Activated T-helper 2 cell treated with anti-CD3 and anti-CD28 coated beads, Interferon-gamma antibody, Interleukin-2, Interleukin-4, amounts not matched to agents 10 μg/mL and 5 μg/mL and 100 μg/mL, durations not matched to agents 14 hours and 24 hours and 36 hours (primary cell): ENCODE measurements around the gene CACFD1. TPM values are rescaled to one million over a fixed set of nuclear protein-coding genes. Genes with fewer than 3 reads are reported as not detected.

ENCODE experiments used
- DNase-seq: peaks from one replicate; pipeline ENCODE4 v3.0.0; 2021; ENCODE audit warnings: low spot score
- H3K27ac Mint-ChIP-seq: one replicate; pipeline ENCODE4 v1.8.0; 2021; ENCODE audit warnings: mixed read lengths
- H3K27me3 Mint-ChIP-seq: one replicate; pipeline ENCODE4 v1.8.0; 2021; ENCODE audit warnings: low read depth, mixed read lengths
- H3K36me3 Mint-ChIP-seq: one replicate; pipeline ENCODE4 v1.8.0; 2021; ENCODE audit warnings: low read depth, mixed read lengths
- H3K4me1 Mint-ChIP-seq: one replicate; pipeline ENCODE4 v1.8.0; 2021; ENCODE audit warnings: low read depth, mixed read lengths
- H3K4me3 Mint-ChIP-seq: one replicate; pipeline ENCODE4 v1.8.0; 2021; ENCODE audit warnings: low read depth, mild to moderate bottlenecking, moderate library complexity, mixed read lengths
- H3K9me3 Mint-ChIP-seq: one replicate; pipeline ENCODE4 v1.8.0; 2021; ENCODE audit warnings: mixed read lengths
- intact Hi-C: fragments of 100-400 bp; cut with micrococcal nuclease; formaldehyde crosslinking; loops from one replicate; pipeline ENCODE4 v1.15.1; 2023
- total RNA-seq: library from RNA; stranded (reverse); gene quantifications from 2 replicates; pipeline ENCODE4 v1.2.3, GENCODE V29; 2022

Gene CACFD1
- total RNA-seq, 1 donor from 2014 or later = 0.46 TPM

DNA sequence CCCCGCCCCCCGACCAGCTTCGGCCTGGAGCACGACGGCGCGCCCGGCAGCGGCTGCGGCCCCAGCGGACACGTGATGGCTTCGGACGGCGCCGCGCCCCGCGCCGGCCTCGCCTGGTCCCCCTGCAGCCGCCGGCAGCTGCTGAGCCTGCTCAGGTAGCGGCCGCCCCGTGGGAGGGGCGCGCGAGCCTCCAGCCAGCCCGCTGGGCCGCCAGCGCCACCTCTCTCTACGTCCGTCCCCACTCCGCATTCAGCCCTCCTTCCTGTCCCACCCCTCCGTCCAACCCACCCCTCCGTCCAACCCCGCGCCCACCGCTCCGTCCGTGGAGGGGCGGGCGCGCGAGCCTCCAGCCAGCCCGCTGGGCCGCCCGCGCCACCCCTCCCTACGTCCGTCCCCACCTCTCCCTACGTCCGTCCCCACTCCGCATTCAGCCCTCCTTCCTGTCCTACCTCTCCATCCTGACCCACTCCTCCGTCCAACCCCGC lies 31.1 kb upstream of the CACFD1 start:
- no peak for DNase-seq
- Mint-ChIP-seq H3K4me3 (no peak overlapping the region), H3K4me1 (no peaks in the 10 kb centered on the region), H3K36me3 (no peaks in the 10 kb centered on the region), H3K27me3 (peaks cover 23% of the 10 kb centered on the region), H3K27ac (no peak overlapping the region), H3K9me3 (no peaks in the 10 kb centered on the region)
- intact Hi-C loops = no loop called here

DNA sequence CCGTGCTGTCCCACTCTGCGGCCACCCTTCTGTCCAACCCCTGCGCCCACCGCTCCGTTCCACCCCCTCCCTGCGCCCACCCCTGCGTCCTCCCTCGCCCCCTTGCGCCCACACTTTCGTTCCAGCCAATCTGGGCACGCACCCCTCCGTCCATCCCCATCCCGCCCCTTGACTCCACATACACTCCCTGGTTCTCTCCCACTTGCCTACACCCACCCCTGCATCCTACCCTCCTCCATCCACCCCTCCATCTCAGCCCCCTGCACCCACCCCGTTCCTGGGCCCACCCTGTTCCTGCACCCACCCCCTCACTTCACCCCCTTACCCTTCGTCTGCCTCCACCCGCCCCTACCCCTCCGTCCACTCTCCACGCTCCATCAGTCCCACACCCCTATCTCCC lies 30.6 kb upstream of the CACFD1 start:
- Mint-ChIP-seq H3K27ac (no peak overlapping the region), H3K4me3 (no peak overlapping the region), H3K4me1 (no peaks in the 10 kb centered on the region)

DNA sequence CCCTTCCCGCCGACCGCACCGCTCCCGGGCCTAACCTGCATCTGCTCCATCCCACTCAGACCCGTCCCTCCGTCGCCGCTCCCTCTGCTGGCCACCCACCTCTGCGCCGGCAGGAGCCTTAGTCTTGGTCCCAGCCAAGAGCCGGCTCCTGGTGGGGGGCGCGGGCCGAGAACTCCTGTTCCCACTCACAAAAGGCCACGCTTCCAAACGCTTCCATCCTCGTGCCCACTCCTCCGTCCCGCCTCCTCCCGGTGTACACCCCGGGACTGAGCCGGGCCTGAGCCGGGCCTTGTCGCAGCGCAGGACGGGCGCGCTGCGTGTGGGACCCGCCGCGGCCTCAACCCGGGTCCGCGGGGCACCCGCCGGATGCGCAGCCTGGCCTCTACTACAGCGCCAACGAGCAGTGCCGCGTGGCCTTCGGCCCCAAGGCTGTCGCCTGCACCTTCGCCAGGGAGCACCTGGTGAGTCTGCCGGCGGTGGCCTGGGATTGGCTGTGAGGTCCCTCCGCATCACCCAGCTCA lies 30.1 kb upstream of the CACFD1 start:
- no peak overlapping the region for H3K4me3 Mint-ChIP-seq
- H3K27ac Mint-ChIP-seq = no peak overlapping the region
- DNase-seq = no peak
- H3K9me3 Mint-ChIP-seq = no peaks in the 10 kb centered on the region
- no peaks in the 10 kb centered on the region for H3K36me3 Mint-ChIP-seq
- intact Hi-C loops = no loop called here
- peaks cover 23% of the 10 kb centered on the region for H3K27me3 Mint-ChIP-seq
- no peaks in the 10 kb centered on the region for H3K4me1 Mint-ChIP-seq

More for the DNA sequence above, 30.6 kb upstream of the CACFD1 start:
- no peak for DNase-seq
- Mint-ChIP-seq H3K36me3 (no peaks in the 10 kb centered on the region), H3K9me3 (no peaks in the 10 kb centered on the region), H3K27me3 (peaks cover 23% of the 10 kb centered on the region)
- intact Hi-C loops = no loop called here

DNA sequence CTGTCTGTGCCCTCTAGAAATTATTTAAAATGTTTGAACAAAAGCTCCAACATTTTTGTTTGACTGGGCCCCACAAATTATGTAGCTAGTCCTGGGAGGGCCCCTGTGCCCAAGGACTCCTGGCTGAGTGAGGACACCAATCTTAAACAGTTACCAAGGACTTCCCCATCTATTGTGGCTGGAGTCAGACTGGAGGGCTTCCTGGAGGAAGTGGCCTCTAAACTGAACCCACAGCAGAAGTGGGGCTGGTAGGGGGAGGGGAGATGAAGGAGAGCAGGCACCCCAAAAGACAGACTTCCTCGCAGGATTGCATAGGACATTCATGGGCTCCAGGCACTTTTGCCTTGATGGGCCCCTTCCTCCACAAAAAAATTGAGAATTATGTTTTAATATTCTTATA lies 29.5 kb upstream of the CACFD1 start:
- Mint-ChIP-seq H3K9me3 (no peaks in the 10 kb centered on the region), H3K36me3 (no peaks in the 10 kb centered on the region), H3K4me1 (no peaks in the 10 kb centered on the region), H3K27me3 (peaks cover 23% of the 10 kb centered on the region), H3K27ac (no peak overlapping the region), H3K4me3 (no peak overlapping the region)
- no peak for DNase-seq
- intact Hi-C loops = no loop called here

DNA sequence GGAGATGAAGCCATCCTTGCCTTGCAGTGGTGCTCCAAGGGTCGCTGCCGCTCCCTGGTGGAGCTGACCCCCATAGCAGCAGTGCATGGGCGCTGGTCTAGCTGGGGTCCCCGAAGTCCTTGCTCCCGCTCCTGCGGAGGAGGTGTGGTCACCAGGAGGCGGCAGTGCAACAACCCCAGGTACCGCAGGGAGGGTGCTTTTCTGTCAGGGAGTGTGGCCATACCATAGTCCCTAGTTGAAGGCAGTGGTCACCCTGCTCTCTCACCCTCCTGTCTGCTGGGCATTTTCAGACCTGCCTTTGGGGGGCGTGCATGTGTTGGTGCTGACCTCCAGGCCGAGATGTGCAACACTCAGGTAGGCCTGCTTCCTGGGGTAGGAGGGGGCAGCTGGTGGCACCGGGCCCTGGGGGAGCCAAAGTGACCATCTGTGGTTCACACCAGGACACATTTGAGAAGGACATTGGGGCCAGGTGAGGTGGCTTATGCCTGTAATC lies 26.4 kb upstream of the CACFD1 start:
- H3K27ac Mint-ChIP-seq = no peak overlapping the region
- H3K9me3 Mint-ChIP-seq = no peaks in the 10 kb centered on the region
- no peaks in the 10 kb centered on the region for H3K4me1 Mint-ChIP-seq
- peaks cover 5% of the 10 kb centered on the region for H3K27me3 Mint-ChIP-seq
- H3K4me3 Mint-ChIP-seq = no peak overlapping the region
- H3K36me3 Mint-ChIP-seq = no peaks in the 10 kb centered on the region
- intact Hi-C loops = no loop called here
- DNase-seq = no peak

DNA sequence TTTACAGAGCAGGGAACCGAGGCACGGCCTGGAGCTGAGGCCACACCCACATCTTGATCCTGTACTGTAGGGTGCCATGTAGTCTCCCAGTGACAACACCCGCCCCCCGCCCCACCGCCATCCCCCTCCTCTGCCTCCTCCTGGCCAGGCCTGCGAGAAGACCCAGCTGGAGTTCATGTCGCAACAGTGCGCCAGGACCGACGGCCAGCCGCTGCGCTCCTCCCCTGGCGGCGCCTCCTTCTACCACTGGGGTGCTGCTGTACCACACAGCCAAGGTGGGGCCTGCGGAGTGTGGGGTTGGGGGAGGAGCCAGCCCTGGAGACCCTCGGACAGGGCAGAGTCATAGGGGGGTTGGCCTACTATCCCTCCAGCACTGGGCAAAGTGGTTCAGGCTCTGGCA lies 23.1 kb upstream of the CACFD1 start:
- no peak overlapping the region for H3K27ac Mint-ChIP-seq
- no peak overlapping the region for H3K4me3 Mint-ChIP-seq
- DNase-seq = no peak
- intact Hi-C loops = no loop called here
- H3K4me1 Mint-ChIP-seq = no peaks in the 10 kb centered on the region
- no peaks in the 10 kb centered on the region for H3K27me3 Mint-ChIP-seq
- H3K9me3 Mint-ChIP-seq = no peaks in the 10 kb centered on the region
- no peaks in the 10 kb centered on the region for H3K36me3 Mint-ChIP-seq

DNA sequence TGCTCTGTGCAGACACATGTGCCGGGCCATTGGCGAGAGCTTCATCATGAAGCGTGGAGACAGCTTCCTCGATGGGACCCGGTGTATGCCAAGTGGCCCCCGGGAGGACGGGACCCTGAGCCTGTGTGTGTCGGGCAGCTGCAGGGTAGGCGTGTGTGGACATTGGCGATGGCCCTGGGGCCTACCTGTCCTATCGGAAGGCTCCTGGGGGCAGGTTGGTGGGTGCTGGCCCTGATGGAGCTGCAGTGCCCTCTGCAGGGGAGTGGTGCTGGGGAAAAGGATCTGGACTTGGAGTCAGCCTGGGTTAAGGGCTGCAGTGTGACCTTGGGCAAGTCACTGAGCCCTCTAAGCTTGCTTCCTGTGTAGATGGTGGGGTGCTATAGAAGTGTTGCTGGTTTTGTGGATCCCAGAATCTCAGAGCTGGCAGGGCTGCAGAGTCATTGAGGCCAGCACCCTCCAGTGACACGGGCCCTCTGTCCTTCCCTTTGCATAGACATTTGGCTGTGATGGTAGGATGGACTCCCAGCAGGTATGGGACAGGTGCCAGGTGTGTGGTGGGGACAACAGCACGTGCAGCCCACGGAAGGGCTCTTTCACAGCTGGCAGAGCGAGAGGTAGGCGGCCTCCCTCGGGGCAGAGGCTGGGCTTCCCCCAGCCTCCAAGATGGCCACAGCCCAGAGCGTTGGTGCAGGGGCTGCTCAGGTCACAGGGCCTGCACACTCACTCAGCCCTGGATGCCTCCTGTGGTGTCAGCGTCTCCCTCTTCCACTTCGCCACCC lies 21.8 kb upstream of the CACFD1 start:
- DNase-seq = no peak
- Mint-ChIP-seq H3K27ac (no peak overlapping the region), H3K36me3 (no peaks in the 10 kb centered on the region), H3K9me3 (no peaks in the 10 kb centered on the region), H3K27me3 (no peaks in the 10 kb centered on the region), H3K4me1 (no peaks in the 10 kb centered on the region), H3K4me3 (no peak overlapping the region)
- intact Hi-C loops = no loop called here

DNA sequence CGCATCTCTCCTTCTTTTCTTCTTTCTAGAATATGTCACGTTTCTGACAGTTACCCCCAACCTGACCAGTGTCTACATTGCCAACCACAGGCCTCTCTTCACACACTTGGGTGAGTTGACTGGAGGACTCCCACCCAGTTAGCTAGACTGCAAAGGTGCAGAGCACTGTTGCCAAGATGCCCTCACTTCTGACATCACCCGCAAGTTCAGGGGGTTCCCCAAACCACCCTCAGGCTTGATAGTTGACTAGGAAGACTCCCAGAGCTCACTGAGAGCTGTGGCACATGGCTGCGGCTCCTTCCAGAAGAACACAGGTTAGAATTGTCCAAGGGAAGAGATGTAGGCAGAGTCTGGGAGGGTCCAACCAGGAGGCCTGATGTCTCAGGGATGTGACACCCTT lies 20.4 kb upstream of the CACFD1 start:
- no peak for DNase-seq
- Mint-ChIP-seq H3K9me3 (no peaks in the 10 kb centered on the region), H3K36me3 (no peaks in the 10 kb centered on the region), H3K4me1 (no peaks in the 10 kb centered on the region), H3K4me3 (no peak overlapping the region), H3K27ac (no peak overlapping the region), H3K27me3 (no peaks in the 10 kb centered on the region)
- intact Hi-C loops = no loop called here

DNA sequence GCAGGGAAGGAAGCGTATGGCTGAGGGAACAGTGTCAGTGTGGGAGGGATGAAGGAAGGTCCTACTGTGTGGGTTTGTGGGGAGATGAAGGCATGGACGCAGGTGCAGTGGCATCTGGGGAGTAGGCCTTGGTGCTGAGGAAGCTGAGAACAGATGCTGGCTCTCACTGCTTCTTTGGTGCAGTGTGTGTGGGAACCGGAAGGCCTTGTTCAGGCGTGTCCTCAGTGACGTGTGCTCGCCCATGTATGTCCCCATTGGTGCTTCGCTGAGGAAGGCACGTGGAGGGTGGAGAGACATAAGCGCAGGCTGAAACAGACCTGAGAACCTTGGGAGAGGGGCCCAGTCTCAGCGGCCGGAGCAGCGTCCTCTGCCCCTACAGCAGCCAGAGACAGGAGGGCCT lies 18.9 kb upstream of the CACFD1 start:
- no peak overlapping the region for H3K27ac Mint-ChIP-seq
- H3K27me3 Mint-ChIP-seq = no peaks in the 10 kb centered on the region
- DNase-seq = no peak
- H3K36me3 Mint-ChIP-seq = no peaks in the 10 kb centered on the region
- no peaks in the 10 kb centered on the region for H3K9me3 Mint-ChIP-seq
- H3K4me3 Mint-ChIP-seq = no peak overlapping the region
- intact Hi-C loops = no loop called here
- H3K4me1 Mint-ChIP-seq = no peaks in the 10 kb centered on the region

DNA sequence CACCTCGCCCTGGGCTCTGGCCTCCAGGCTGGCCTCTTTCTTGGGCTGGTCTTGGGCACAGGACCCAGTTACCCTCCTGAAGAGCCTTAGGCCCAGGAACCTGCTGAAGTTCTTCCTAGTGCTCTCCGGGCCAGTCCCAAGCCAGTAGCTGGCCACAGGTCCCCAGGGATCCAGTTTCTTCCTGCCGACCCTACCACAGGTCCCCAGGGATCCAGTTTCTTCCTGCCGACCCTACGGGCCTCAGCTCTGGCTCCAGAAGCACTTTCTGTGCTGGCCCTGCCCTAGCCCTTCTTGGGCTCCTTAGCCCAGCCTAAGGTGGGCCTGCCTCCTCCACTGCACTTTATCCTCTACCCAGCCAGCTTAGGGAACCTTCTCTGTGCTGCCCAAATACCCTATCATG lies 18.2 kb upstream of the CACFD1 start:
- no peak for DNase-seq
- intact Hi-C loops = no loop called here
- no peaks in the 10 kb centered on the region for H3K36me3 Mint-ChIP-seq
- no peaks in the 10 kb centered on the region for H3K9me3 Mint-ChIP-seq
- H3K27ac Mint-ChIP-seq = no peak overlapping the region
- H3K27me3 Mint-ChIP-seq = no peaks in the 10 kb centered on the region
- H3K4me1 Mint-ChIP-seq = no peaks in the 10 kb centered on the region
- no peak overlapping the region for H3K4me3 Mint-ChIP-seq

DNA sequence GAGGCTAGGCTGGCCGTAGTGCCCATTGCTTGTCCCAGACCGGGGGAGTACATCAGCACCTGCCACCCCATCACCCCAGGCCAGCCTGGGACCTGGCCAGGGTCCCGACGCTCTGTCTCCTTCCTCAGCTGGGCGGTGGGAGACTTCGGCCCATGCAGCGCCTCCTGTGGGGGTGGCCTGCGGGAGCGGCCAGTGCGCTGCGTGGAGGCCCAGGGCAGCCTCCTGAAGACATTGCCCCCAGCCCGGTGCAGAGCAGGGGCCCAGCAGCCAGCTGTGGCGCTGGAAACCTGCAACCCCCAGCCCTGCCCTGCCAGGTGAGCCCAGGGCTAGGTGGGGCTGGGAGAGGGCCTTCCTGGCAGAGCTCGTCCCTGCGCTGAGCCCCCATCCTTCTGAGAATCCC lies 16.5 kb upstream of the CACFD1 start:
- Mint-ChIP-seq H3K27me3 (no peaks in the 10 kb centered on the region), H3K4me1 (no peaks in the 10 kb centered on the region), H3K9me3 (no peaks in the 10 kb centered on the region), H3K27ac (no peak overlapping the region), H3K4me3 (no peak overlapping the region), H3K36me3 (no peaks in the 10 kb centered on the region)
- DNase-seq = no peak
- intact Hi-C loops = no loop called here

DNA sequence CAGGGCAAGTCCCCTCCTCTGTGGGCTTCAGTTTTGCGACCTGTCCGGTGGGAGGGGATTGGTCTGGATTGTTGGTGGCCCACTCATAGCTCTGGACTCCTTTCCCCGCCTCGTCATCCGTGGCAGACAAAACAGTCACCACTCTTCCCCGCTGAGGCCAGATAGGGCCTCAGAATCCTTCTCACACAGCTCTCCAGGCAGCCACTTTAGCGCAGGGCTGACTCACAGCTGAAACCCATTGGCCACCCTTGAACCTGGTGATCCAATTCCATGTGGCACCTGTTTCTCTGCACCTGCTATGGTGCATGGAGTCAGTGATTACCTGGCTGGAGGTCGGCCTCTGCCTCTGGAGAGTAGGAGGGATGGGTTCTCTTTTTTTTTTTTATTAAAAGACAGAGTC lies 15.8 kb upstream of the CACFD1 start:
- H3K4me1 Mint-ChIP-seq = no peaks in the 10 kb centered on the region
- no peaks in the 10 kb centered on the region for H3K27me3 Mint-ChIP-seq
- DNase-seq = no peak
- no peaks in the 10 kb centered on the region for H3K9me3 Mint-ChIP-seq
- intact Hi-C loops = no loop called here
- H3K27ac Mint-ChIP-seq = no peak overlapping the region
- H3K36me3 Mint-ChIP-seq = no peaks in the 10 kb centered on the region
- H3K4me3 Mint-ChIP-seq = no peak overlapping the region

DNA sequence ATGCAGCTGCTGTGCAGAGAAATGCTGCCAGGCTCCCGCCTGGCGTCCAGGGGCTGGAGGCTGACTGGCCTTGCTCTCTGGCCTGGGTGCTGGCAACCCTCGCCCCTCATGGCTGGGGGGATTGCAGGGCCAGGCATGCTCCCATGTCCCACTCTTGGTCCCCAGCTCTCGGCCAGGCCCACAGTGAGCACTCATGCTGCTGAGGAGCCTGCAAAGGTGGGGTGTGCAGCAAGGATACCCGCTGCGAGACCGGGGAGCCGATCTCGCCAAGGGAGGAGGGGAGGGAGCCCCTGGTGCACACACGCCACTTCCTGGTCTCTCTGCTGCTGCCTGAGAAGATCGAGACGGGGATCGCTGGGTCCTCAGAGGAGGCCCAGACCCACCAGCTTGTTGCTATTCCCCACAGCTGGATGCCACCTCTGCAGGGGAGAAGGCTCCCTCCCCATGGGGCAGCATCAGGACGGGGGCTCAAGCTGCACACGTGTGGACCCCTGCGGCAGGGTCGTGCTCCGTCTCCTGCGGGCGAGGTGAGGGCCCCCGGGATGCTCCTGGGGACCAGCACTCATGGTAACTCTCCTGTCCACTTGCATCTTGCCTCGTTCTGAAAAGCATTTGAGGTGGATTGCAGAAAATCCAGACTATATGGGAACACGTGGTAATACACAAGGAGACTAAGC lies 14.3 kb upstream of the CACFD1 start:
- intact Hi-C loops = no loop called here
- Mint-ChIP-seq H3K36me3 (no peaks in the 10 kb centered on the region), H3K27me3 (no peaks in the 10 kb centered on the region), H3K27ac (no peak overlapping the region), H3K9me3 (no peaks in the 10 kb centered on the region), H3K4me3 (no peak overlapping the region), H3K4me1 (no peaks in the 10 kb centered on the region)
- no peak for DNase-seq
